Karpas-422 (cell line): ENCODE data around the gene ART4. TPM values are rescaled to one million over a fixed set of nuclear protein-coding genes. Genes with fewer than 3 reads are reported as not detected.
A peak's percentile ranks its signal among the peaks of the same experiment; 100 is the strongest.

Source experiments
- DNase-seq: peaks from one replicate; pipeline ENCODE4 v3.0.0-alpha.2; 2015
- H2AFZ ChIP-seq: fragments of 200-600 bp; sonication (generic); 2 replicates; pipeline ENCODE4 v1.6.1; 2014; ENCODE audit warnings: antibody characterized with exemption, low read length, mixed read lengths
- H3K27ac ChIP-seq: fragments of 200-600 bp; sonication (generic); 2 replicates; pipeline ENCODE4 v1.5.1; 2014; ENCODE audit warnings: mild to moderate bottlenecking, low read length, moderate library complexity
- H3K27me3 ChIP-seq: fragments of 200-600 bp; sonication (generic); 2 replicates; pipeline ENCODE4 v1.6.1; 2014; ENCODE audit warnings: low read length, mixed read lengths
- H3K36me3 ChIP-seq: fragments of 200-600 bp; sonication (generic); 2 replicates; pipeline ENCODE4 v1.6.1; 2014; ENCODE audit warnings: low read length, mixed read lengths; ENCODE audit not compliant: insufficient read depth
- H3K4me1 ChIP-seq: fragments of 200-600 bp; sonication (generic); 2 replicates; pipeline ENCODE4 v1.6.1; 2014; ENCODE audit warnings: mild to moderate bottlenecking, low read length, mixed read lengths
- H3K4me2 ChIP-seq: fragments of 200-600 bp; sonication (generic); 2 replicates; pipeline ENCODE4 v1.6.1; 2014; ENCODE audit warnings: low read length, low read depth, mild to moderate bottlenecking; ENCODE audit not compliant: poor library complexity, severe bottlenecking
- H3K4me3 ChIP-seq: fragments of 200-600 bp; sonication (generic); 2 replicates; pipeline ENCODE4 v1.5.1; 2014; ENCODE audit warnings: mild to moderate bottlenecking, antibody characterized with exemption, low read length, mixed read lengths
- H3K79me2 ChIP-seq: fragments of 200-600 bp; sonication (generic); 2 replicates; pipeline ENCODE4 v1.6.1; 2014; ENCODE audit warnings: mild to moderate bottlenecking, low read length, mixed read lengths
- H3K9ac ChIP-seq: fragments of 200-600 bp; sonication (generic); 2 replicates; pipeline ENCODE4 v1.6.0; 2014; ENCODE audit warnings: low read length
- H3K9me2 ChIP-seq: fragments of 200-600 bp; sonication (generic), shearing (Covaris generic); replicated peaks from 2 replicates; pipeline ENCODE4 v1.6.0; 2014; ENCODE audit warnings: mild to moderate bottlenecking, low read length, moderate library complexity; ENCODE audit not compliant: insufficient read depth
- H3K9me3 ChIP-seq: fragments of 300-700, 200-600 bp; sonication (generic); 2 replicates; pipeline ENCODE4 v1.6.1; 2014; ENCODE audit warnings: low read length, mixed read lengths
- H4K20me1 ChIP-seq: fragments of 200-600 bp; sonication (generic); 2 replicates; pipeline ENCODE4 v1.6.1; 2014; ENCODE audit warnings: mild to moderate bottlenecking, antibody characterized with exemption, low read length, low read depth; ENCODE audit not compliant: insufficient read depth
- total RNA-seq: library from RNA; depleted of rRNA; stranded (reverse); fragments of >200 nt; shearing (Covaris generic); gene quantifications from 2 replicates; pipeline ENCODE4 v1.2.3, GENCODE V29; 2014; ENCODE audit warnings: low replicate concordance

The ART4 gene
- total RNA-seq, 1 experiment from 2014 or later = not detected

GRCh38 chr12:14846876-14847580 is 3.7 kb upstream of the ART4 start:
- Histone ChIP-seq H3K4me3 (no peak overlapping the region), H3K36me3 (no peaks in the 10 kb centered on the region), H3K79me2 (no peaks in the 10 kb centered on the region), H3K4me2 (no peak overlapping the region), H3K4me1 (no peaks in the 10 kb centered on the region), H3K27me3 (no peaks in the 10 kb centered on the region), H3K9ac (no peak overlapping the region), H3K9me3 (no peaks in the 10 kb centered on the region), H4K20me1 (no peaks in the 10 kb centered on the region), H2AFZ (no peak overlapping the region), H3K27ac (no peak overlapping the region), H3K9me2 (no peaks in the 10 kb centered on the region)
- no peak for DNase-seq

GRCh38 chr12:14846042-14846587 is 2.8 kb upstream of the ART4 start:
- Histone ChIP-seq H3K9me2 (no peaks in the 10 kb centered on the region), H3K4me1 (no peaks in the 10 kb centered on the region), H3K79me2 (no peaks in the 10 kb centered on the region), H3K27me3 (no peaks in the 10 kb centered on the region), H3K4me3 (no peak overlapping the region), H4K20me1 (no peaks in the 10 kb centered on the region), H3K9ac (no peak overlapping the region), H3K36me3 (no peaks in the 10 kb centered on the region), H3K27ac (no peak overlapping the region), H3K4me2 (no peak overlapping the region), H2AFZ (no peak overlapping the region), H3K9me3 (no peaks in the 10 kb centered on the region)
- DNase-seq = no peak

- Histone ChIP-seq H3K9me2 (no peaks in the 10 kb centered on the region), H3K36me3 (no peaks in the 10 kb centered on the region), H3K9me3 (no peaks in the 10 kb centered on the region), H3K4me3 (no peak overlapping the region), H3K4me1 (no peaks in the 10 kb centered on the region), H3K79me2 (no peaks in the 10 kb centered on the region), H3K27me3 (no peaks in the 10 kb centered on the region), H3K4me2 (no peak overlapping the region), H2AFZ (no peak overlapping the region), H3K9ac (no peak overlapping the region), H4K20me1 (no peaks in the 10 kb centered on the region), H3K27ac (no peak overlapping the region)
- peak; percentile 76 for DNase-seq
Measured at GRCh38 chr12:14845350-14845750, 2.0 kb upstream of the ART4 start.

GRCh38 chr12:14844401-14844800 is 1.1 kb upstream of the ART4 start:
- Histone ChIP-seq H4K20me1 (no peaks in the 10 kb centered on the region), H3K27ac (no peak overlapping the region), H3K27me3 (no peaks in the 10 kb centered on the region), H3K4me1 (no peaks in the 10 kb centered on the region), H2AFZ (no peak overlapping the region), H3K79me2 (no peaks in the 10 kb centered on the region), H3K9me2 (no peaks in the 10 kb centered on the region), H3K4me2 (no peak overlapping the region), H3K9me3 (no peaks in the 10 kb centered on the region), H3K36me3 (no peaks in the 10 kb centered on the region), H3K9ac (no peak overlapping the region), H3K4me3 (no peak overlapping the region)
- no peak for DNase-seq

- Histone ChIP-seq H3K9me2 (no peaks in the 10 kb centered on the region), H3K36me3 (no peaks in the 10 kb centered on the region), H3K4me2 (no peak overlapping the region), H2AFZ (no peak overlapping the region), H3K27ac (no peak overlapping the region), H3K9me3 (no peaks in the 10 kb centered on the region), H3K27me3 (no peaks in the 10 kb centered on the region), H4K20me1 (no peaks in the 10 kb centered on the region), H3K4me3 (no peak overlapping the region), H3K4me1 (no peaks in the 10 kb centered on the region), H3K79me2 (no peaks in the 10 kb centered on the region), H3K9ac (no peak overlapping the region)
- DNase-seq = no peak
Measured at GRCh38 chr12:14842315-14842714, 1.0 kb downstream of the ART4 start.

GRCh38 chr12:14841761-14842160 is 1.6 kb downstream of the ART4 start:
- Histone ChIP-seq H3K9me2 (no peaks in the 10 kb centered on the region), H3K36me3 (no peaks in the 10 kb centered on the region), H4K20me1 (no peaks in the 10 kb centered on the region), H3K4me2 (no peak overlapping the region), H3K4me3 (no peak overlapping the region), H3K27me3 (no peaks in the 10 kb centered on the region), H3K4me1 (no peaks in the 10 kb centered on the region), H3K27ac (no peak overlapping the region), H3K79me2 (no peaks in the 10 kb centered on the region), H3K9me3 (no peaks in the 10 kb centered on the region), H2AFZ (no peak overlapping the region), H3K9ac (no peak overlapping the region)
- no peak for DNase-seq

GRCh38 chr12:14840616-14841015 is 2.7 kb downstream of the ART4 start:
- Histone ChIP-seq H3K79me2 (no peaks in the 10 kb centered on the region), H4K20me1 (no peaks in the 10 kb centered on the region), H3K27me3 (no peaks in the 10 kb centered on the region), H3K9ac (no peak overlapping the region), H2AFZ (no peak overlapping the region), H3K9me2 (no peaks in the 10 kb centered on the region), H3K4me1 (no peaks in the 10 kb centered on the region), H3K27ac (no peak overlapping the region), H3K4me2 (no peak overlapping the region), H3K4me3 (no peak overlapping the region), H3K9me3 (no peaks in the 10 kb centered on the region), H3K36me3 (no peaks in the 10 kb centered on the region)
- DNase-seq = no peak

- no peak for DNase-seq
- Histone ChIP-seq H4K20me1 (no peaks in the 10 kb centered on the region), H3K36me3 (no peaks in the 10 kb centered on the region), H3K79me2 (no peaks in the 10 kb centered on the region), H3K9me3 (no peaks in the 10 kb centered on the region), H3K4me3 (no peak overlapping the region), H3K9me2 (no peaks in the 10 kb centered on the region), H3K4me2 (no peak overlapping the region), H3K27me3 (no peaks in the 10 kb centered on the region), H3K9ac (no peak overlapping the region), H3K4me1 (no peaks in the 10 kb centered on the region), H3K27ac (no peak overlapping the region), H2AFZ (no peak overlapping the region)
Measured at GRCh38 chr12:14839262-14839661, 4.1 kb downstream of the ART4 start.
